ENCODE results near the gene GNL1. TPM values are rescaled to one million over a fixed set of nuclear protein-coding genes. Genes with fewer than 3 reads are reported as not detected.

GNL1 gene
- total and polyA plus RNA-seq, 9 of the 15 experiments (the other 6 are each of a cell fraction or from before 2014, with no cell fraction given): 0.73 to 112 (median 58.0) TPM

GRCh38 chr6:30555816-30556065 is 548 bp downstream of the GNL1 start (continued):
- peak; percentile 4; the same call in 1 of the 2 replicates for TF ChIP-seq ETV1 (tag; conservative IDR thresholded peaks at IDR 0.05; ENCODE audit: low read depth)
- TF ChIP-seq, protein P1, sequence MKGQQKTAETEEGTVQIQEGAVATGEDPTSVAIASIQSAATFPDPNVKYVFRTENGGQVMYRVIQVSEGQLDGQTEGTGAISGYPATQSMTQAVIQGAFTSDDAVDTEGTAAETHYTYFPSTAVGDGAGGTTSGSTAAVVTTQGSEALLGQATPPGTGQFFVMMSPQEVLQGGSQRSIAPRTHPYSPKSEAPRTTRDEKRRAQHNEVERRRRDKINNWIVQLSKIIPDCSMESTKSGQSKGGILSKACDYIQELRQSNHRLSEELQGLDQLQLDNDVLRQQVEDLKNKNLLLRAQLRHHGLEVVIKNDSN (CRISPR knock-in tag; IDR thresholded peaks at IDR 0.05): 0 out of 2 replicates have a peak, but pooled peaks have one; percentile 33
- no peak for TF ChIP-seq ZNF589 (CRISPR knock-in tag; IDR thresholded peaks at IDR 0.05; ENCODE audit: low read depth)
- TF ChIP-seq CBFB (CRISPR knock-in tag; IDR thresholded peaks at IDR 0.05): 0 out of 2 replicates have a peak, but pooled peaks have one; percentile 42
- TF ChIP-seq ARID3B (CRISPR knock-in tag; IDR thresholded peaks at IDR 0.05; ENCODE audit: borderline replicate concordance): no peak
- no peak for TF ChIP-seq ZNF239 (CRISPR knock-in tag; IDR thresholded peaks at IDR 0.05)
- TF ChIP-seq ZFX (CRISPR knock-in tag; IDR thresholded peaks at IDR 0.05): peak; percentile 24; the same call in 1 of the 2 replicates
- TF ChIP-seq BMI1 (IDR thresholded peaks at IDR 0.05; ENCODE audit: low read length): no peak
- TF ChIP-seq ZNF77 (CRISPR knock-in tag; IDR thresholded peaks at IDR 0.05): no peak
- TF ChIP-seq, protein P2, sequence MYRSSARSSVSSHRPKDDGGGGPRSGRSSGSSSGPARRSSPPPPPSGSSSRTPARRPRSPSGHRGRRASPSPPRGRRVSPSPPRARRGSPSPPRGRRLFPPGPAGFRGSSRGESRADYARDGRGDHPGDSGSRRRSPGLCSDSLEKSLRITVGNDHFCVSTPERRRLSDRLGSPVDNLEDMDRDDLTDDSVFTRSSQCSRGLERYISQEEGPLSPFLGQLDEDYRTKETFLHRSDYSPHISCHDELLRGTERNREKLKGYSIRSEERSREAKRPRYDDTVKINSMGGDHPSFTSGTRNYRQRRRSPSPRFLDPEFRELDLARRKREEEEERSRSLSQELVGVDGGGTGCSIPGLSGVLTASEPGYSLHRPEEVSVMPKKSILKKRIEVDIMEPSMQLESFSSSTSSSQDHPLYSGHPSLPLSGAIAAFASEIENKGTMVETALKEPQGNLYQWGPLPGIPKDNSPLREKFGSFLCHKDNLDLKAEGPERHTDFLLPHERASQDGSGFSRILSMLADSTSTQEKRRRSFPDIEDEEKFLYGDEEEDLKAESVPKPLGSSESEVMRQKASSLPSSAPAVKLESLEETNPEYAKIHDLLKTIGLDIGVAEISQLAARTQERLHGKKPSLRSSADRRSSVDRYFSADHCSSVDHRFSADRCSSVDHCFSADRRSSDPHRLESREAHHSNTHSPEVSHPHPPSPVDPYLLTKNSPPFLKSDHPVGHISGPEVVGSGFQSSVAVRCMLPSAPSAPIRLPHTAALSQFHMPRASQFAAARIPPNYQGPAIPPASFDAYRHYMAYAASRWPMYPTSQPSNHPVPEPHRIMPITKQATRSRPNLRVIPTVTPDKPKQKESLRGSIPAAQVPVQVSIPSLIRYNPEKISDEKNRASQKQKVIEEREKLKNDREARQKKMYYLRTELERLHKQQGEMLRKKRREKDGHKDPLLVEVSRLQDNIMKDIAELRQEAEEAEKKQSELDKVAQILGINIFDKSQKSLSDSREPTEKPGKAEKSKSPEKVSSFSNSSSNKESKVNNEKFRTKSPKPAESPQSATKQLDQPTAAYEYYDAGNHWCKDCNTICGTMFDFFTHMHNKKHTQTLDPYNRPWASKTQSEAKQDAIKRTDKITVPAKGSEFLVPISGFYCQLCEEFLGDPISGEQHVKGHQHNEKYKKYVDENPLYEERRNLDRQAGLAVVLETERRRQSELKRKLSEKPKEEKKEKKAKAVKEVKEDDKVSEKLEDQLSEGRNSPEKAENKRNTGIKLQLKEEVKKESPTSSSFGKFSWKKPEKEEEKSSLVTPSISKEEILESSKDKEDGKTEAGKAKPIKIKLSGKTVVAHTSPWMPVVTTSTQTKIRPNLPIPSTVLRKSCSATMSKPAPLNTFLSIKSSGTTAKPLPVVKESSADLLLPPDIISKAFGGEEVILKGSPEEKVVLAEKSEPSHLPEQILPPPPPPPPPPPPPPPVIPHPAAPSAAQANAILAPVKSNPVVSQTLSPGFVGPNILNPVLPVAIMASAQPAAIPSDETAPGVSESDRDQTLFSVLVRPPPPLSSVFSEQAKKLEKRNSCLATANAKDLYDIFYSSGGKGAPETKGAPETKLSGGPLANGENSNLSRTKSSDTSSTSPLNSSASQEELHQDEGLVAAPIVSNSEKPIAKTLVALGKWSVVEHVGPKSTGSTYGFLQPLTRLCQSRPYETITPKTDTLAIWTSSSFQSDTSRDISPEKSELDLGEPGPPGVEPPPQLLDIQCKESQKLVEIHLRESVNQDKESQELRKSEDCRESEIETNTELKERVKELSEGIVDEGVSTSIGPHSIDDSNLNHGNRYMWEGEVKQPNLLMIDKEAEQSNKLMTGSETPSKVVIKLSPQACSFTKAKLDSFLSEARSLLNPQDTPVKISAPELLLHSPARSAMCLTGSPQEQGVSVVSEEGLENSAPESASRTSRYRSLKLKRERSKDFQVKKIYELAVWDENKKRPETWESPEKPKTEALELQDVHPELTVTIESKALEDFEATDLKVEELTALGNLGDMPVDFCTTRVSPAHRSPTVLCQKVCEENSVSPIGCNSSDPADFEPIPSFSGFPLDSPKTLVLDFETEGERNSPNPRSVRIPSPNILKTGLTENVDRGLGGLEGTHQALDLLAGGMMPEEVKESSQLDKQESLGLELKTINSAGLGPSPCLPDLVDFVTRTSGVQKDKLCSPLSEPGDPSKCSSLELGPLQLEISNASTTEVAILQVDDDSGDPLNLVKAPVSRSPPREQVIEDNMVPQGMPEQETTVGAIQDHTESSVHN (IDR thresholded peaks at IDR 0.05; ENCODE audit: borderline replicate concordance in 1 of 2, low read depth in 1 of 2): no peak
- no peak for TF ChIP-seq TAL1 (IDR thresholded peaks at IDR 0.05)
- no peak for TF ChIP-seq RHOXF2B (CRISPR knock-in tag; conservative IDR thresholded peaks at IDR 0.05)
- no peak for TF ChIP-seq ZC3H8 (IDR thresholded peaks at IDR 0.05)
- TF ChIP-seq, protein P3, sequence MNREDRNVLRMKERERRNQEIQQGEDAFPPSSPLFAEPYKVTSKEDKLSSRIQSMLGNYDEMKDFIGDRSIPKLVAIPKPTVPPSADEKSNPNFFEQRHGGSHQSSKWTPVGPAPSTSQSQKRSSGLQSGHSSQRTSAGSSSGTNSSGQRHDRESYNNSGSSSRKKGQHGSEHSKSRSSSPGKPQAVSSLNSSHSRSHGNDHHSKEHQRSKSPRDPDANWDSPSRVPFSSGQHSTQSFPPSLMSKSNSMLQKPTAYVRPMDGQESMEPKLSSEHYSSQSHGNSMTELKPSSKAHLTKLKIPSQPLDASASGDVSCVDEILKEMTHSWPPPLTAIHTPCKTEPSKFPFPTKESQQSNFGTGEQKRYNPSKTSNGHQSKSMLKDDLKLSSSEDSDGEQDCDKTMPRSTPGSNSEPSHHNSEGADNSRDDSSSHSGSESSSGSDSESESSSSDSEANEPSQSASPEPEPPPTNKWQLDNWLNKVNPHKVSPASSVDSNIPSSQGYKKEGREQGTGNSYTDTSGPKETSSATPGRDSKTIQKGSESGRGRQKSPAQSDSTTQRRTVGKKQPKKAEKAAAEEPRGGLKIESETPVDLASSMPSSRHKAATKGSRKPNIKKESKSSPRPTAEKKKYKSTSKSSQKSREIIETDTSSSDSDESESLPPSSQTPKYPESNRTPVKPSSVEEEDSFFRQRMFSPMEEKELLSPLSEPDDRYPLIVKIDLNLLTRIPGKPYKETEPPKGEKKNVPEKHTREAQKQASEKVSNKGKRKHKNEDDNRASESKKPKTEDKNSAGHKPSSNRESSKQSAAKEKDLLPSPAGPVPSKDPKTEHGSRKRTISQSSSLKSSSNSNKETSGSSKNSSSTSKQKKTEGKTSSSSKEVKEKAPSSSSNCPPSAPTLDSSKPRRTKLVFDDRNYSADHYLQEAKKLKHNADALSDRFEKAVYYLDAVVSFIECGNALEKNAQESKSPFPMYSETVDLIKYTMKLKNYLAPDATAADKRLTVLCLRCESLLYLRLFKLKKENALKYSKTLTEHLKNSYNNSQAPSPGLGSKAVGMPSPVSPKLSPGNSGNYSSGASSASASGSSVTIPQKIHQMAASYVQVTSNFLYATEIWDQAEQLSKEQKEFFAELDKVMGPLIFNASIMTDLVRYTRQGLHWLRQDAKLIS (CRISPR knock-in tag; IDR thresholded peaks at IDR 0.05): peak; percentile 45; the same call in 1 of the 2 replicates

Data from K562 (cell line).